Right atrium auricular region (tissue), 2 donors: ENCODE results near the gene FOXJ1. TPM values are rescaled to one million over a fixed set of nuclear protein-coding genes. Genes with fewer than 3 reads are reported as not detected.

Experiments used
- DNase-seq: peaks from one replicate; pipeline ENCODE4 v3.0.0-alpha.2; 2019; ENCODE audit warnings: low spot score
- H3K27ac ChIP-seq, 2 donors: fragments of 200-600 bp; sonication (generic); 1 replicate in 1 of 2; 2 replicates in 1 of 2; pipeline ENCODE4 v1.5.1; 2016 to 2019
- H3K27me3 ChIP-seq, 2 donors: fragments of 200-600 bp; sonication (generic); one replicate each; pipeline versions ENCODE4 v1.5.1 to v1.6.0; 2017 to 2019
- H3K36me3 ChIP-seq: fragments of 200-600 bp; sonication (generic); one replicate; pipeline ENCODE4 v1.5.1; 2016
- H3K4me1 ChIP-seq, 2 donors: fragments of 200-600 bp; sonication (generic); one replicate each; pipeline versions ENCODE4 v1.5.1 to v1.6.0; 2017 to 2019
- H3K4me3 ChIP-seq, 2 donors: fragments of 200-600 bp; sonication (generic); 1 replicate in 1 of 2; 2 replicates in 1 of 2; pipeline ENCODE4 v1.5.1; 2017 to 2019; ENCODE audit warnings: mild to moderate bottlenecking in 1 of 2, moderate library complexity in 1 of 2
- H3K9me3 ChIP-seq, 2 donors: fragments of 200-600 bp; sonication (generic); one replicate each; pipeline ENCODE4 v1.5.1; 2019
- CTCF ChIP-seq, 2 donors: fragments of 200-600 bp; sonication (generic); IDR thresholded peaks; one replicate each; pipeline ENCODE4 v1.5.1; 2019; ENCODE audit warnings: antibody characterized with exemption in 2 of 2
- total RNA-seq, 2 donors: library from RNA; depleted of rRNA; stranded (reverse); fragments of >200 nt; gene quantifications; one replicate each; pipeline ENCODE4 v1.1.0, GENCODE V29; 2016

Gene FOXJ1
- total RNA-seq, 2 donors from 2014 or later, result not detected

GRCh38 chr17:76132574-76133338 lies 8.3 kb downstream of the FOXJ1 start:
- H3K27ac ChIP-seq, result no peak overlapping the region
- H3K27me3 ChIP-seq, result peaks cover 16 to 18% of the 10 kb centered on the region in 2 donors
- H3K4me3 ChIP-seq, result no peak overlapping the region
- no peaks in the 10 kb centered on the region for H3K9me3 ChIP-seq
- DNase-seq, result no peak
- no peaks in the 10 kb centered on the region for H3K36me3 ChIP-seq
- H3K4me1 ChIP-seq, result peaks cover 0 to 6% of the 10 kb centered on the region in 2 donors
- TF ChIP-seq CTCF (IDR thresholded peaks at IDR 0.05), result no peak

- H3K36me3 ChIP-seq, result no peaks in the 10 kb centered on the region
- H3K4me3 ChIP-seq, result no peak overlapping the region
- no peaks in the 10 kb centered on the region for H3K4me1 ChIP-seq
- no peaks in the 10 kb centered on the region for H3K9me3 ChIP-seq
- H3K27me3 ChIP-seq, result peaks cover 8 to 10% of the 10 kb centered on the region in 2 donors
- no peak overlapping the region for H3K27ac ChIP-seq
- no peak for TF ChIP-seq CTCF (IDR thresholded peaks at IDR 0.05)
- DNase-seq, result no peak
These were observed 9.1 kb downstream of the FOXJ1 start for GRCh38 chr17:76131692-76132573.

GRCh38 chr17:76131051-76131691 lies 9.9 kb downstream of the FOXJ1 start:
- Histone ChIP-seq H3K4me3 (no peak overlapping the region), H3K4me1 (no peaks in the 10 kb centered on the region), H3K9me3 (no peaks in the 10 kb centered on the region), H3K27ac (no peak overlapping the region), H3K27me3 (peaks cover 8% of the 10 kb centered on the region in 2 donors), H3K36me3 (no peaks in the 10 kb centered on the region)
- no peak for TF ChIP-seq CTCF (IDR thresholded peaks at IDR 0.05)
- no peak for DNase-seq

- TF ChIP-seq CTCF (IDR thresholded peaks at IDR 0.05), result no peak
- peaks cover 8% of the 10 kb centered on the region in 2 donors for H3K27me3 ChIP-seq
- no peak for DNase-seq
These were observed 10.6 kb downstream of the FOXJ1 start for GRCh38 chr17:76130473-76130872.

GRCh38 chr17:76125922-76126321 lies 15.1 kb downstream of the FOXJ1 start:
- H3K36me3 ChIP-seq, result no peaks in the 10 kb centered on the region
- H3K9me3 ChIP-seq, result no peaks in the 10 kb centered on the region
- H3K27me3 ChIP-seq, result no peaks in the 10 kb centered on the region
- H3K4me1 ChIP-seq, result peaks cover 0 to 11% of the 10 kb centered on the region in 2 donors
- DNase-seq, result no peak
- H3K4me3 ChIP-seq, result no peak overlapping the region
- TF ChIP-seq CTCF (IDR thresholded peaks at IDR 0.05), result no peak
- H3K27ac ChIP-seq, result no peak overlapping the region

More at GRCh38 chr17:76130473-76130872, 10.6 kb downstream of the FOXJ1 start:
- Histone ChIP-seq H3K9me3 (no peaks in the 10 kb centered on the region), H3K4me3 (no peak overlapping the region), H3K27ac (no peak overlapping the region), H3K36me3 (no peaks in the 10 kb centered on the region), H3K4me1 (no peaks in the 10 kb centered on the region)
